Choroid plexus epithelial cell (primary cell): ENCODE results near the gene IDH2.
"Not testable (repeated sequence)": the region's sequence is repeated elsewhere in the genome, so short reads cannot be mapped to it uniquely, and the experiment has no call there.

ENCODE experiments used
- DNase-seq: peaks from one replicate; pipeline ENCODE4 v3.0.0-alpha.2; 2010; ENCODE audit warnings: low read depth
- H3K4me3 ChIP-seq: 2 replicates; pipeline ENCODE4 v1.5.1; 2011; ENCODE audit warnings: low read depth, mild to moderate bottlenecking, control low read depth, low read length, moderate library complexity
- TF ChIP-seq, protein P1 (sequence below): conservative IDR thresholded peaks from 2 replicates; pipeline ENCODE4 v1.5.1; 2011; ENCODE audit warnings: low read depth, mild to moderate bottlenecking, control low read depth, inconsistent platforms, low read length, moderate library complexity

IDH2 gene

DNA sequence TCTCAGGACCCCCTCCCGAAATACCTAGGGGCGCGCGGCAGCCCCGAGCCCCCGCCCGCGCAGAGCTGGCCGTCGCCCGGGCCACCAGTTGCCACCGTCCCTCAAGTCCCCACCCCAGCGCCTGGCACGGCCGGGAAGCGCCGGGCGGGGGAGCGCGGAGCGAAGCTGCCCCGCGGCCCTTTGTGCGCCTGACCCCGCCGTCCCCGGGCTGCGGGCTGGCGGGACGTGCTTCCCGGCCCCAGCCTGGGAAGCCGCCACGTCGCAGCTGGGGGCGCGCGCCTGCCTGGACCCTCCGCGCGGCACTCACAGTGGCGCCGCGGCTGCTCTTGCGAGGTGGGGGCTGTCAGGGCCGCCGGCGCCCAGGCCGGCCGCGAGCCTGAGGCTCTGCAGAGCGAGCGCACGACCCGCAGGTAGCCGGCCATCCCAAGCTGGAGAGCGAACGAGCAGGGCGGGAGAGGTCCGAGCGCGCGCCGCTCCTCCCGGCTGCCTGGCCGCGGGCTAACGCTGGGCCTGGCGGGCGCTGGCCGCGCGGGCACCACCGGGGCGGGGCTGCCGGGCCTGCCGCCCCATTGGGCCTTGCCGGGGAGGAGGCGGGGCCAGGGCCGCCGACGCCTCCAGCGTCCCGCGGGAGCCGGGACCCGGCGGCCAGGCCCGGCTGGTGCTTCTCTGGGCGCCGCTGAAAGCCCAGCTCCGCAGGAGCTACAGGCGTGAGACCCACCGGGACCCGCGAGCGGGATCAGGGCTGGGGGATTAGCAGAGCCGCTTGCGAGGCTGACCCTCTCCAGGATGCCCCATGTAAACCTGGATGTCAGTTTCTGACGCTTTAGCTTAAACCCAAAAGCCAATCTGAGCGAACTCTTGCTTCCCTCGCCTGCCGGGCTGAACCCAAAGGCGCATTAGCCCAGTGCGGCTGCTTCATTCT is at the start of gene IDH2:
IDH2 (minus strand) TSS at position 500 of the 922 bp plus-strand sequence; CDS start at position 422, 78 bp downstream.
- TF ChIP-seq, protein P1, sequence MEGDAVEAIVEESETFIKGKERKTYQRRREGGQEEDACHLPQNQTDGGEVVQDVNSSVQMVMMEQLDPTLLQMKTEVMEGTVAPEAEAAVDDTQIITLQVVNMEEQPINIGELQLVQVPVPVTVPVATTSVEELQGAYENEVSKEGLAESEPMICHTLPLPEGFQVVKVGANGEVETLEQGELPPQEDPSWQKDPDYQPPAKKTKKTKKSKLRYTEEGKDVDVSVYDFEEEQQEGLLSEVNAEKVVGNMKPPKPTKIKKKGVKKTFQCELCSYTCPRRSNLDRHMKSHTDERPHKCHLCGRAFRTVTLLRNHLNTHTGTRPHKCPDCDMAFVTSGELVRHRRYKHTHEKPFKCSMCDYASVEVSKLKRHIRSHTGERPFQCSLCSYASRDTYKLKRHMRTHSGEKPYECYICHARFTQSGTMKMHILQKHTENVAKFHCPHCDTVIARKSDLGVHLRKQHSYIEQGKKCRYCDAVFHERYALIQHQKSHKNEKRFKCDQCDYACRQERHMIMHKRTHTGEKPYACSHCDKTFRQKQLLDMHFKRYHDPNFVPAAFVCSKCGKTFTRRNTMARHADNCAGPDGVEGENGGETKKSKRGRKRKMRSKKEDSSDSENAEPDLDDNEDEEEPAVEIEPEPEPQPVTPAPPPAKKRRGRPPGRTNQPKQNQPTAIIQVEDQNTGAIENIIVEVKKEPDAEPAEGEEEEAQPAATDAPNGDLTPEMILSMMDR, result no peak
- H3K4me3 ChIP-seq, result peak within 1 kb of the TSS; percentile 65
- DNase-seq, result peak; percentile 72

DNA sequence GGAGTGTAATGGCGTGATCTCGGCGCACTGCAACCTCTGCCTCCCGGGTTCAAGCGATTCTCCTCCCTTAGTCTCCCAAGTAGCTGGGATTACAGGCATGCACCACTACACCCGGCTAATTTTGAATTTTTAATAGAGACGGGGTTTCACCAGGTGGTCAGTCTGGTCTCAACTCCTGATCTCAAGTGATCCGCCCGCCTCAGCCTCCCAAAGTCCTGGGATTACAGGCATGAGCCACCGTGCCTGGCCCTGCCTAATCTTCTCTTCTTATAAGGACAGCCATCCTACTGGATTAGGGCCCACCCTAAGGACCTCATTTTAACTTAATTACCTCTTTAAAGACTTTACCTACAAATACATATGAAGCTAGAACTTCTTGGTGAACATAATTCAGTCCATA is 48.3 kb upstream of the IDH2 start:
- H3K4me3 ChIP-seq, DNase-seq: not testable (repeated sequence)

DNA sequence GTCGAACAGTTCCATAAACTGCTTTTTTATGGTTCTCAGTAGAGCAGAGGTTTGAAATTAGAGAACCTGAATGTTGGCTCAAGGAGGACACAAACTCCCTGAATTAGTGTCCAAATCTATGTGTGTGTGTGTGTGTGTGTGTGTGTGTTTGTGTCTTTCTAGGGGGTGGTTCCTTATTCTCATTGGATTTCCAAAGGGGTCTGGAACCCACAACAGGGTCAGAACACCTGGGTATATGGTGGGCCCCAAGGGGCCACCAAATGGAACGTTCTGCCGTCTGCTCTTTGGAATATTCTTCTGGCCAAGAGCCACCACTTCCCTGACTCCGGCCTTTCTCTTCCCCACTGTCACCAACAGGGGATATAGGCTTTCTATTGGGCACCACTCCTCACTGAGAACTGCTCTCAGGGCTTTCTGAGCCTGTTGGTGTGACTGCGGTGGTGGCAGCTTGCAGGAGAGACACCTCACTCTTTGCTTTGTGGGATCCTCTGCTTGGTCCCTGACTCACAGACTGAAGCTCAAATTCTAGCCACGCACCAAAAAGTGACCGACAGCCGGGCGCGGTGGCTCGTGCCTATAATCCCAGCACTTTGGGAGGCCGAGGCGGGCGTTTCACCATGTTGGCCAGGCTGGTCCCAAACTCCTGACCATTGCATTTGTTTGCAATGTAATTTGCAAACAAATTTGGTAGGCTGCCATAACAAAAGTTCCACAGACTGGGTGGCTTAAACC is 47.5 kb upstream of the IDH2 start:
- H3K4me3 ChIP-seq, result no peak overlapping the region
- TF ChIP-seq, protein P1, result no peak
- no peak for DNase-seq

DNA sequence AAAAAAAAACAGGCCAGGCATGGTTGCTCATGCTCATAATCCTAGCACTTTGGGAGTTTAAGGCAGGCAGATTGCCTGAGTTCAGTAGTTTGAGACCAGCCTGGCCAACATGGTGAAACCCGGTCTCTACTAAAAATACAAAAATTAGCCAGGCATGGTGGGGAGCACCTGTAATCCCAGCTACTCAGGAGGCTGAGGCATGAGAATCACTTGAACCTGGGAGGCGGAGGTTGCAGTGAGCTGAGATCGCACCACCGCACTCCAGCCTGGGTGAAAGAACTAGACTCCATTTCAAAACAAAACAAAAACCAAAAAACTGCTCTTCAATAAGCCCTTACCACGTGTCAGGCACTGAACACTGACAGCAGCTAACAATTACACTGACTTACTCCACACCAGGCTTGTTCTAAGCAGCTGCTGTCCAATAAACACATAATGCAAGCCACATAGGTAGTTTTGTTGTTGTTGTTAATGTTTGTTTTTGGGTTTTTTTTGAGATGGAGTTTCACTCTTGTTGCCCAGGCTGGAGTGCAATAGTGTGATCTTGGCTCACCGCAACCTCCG is 44.0 kb upstream of the IDH2 start:
- not testable (repeated sequence) for H3K4me3 ChIP-seq, DNase-seq

DNA sequence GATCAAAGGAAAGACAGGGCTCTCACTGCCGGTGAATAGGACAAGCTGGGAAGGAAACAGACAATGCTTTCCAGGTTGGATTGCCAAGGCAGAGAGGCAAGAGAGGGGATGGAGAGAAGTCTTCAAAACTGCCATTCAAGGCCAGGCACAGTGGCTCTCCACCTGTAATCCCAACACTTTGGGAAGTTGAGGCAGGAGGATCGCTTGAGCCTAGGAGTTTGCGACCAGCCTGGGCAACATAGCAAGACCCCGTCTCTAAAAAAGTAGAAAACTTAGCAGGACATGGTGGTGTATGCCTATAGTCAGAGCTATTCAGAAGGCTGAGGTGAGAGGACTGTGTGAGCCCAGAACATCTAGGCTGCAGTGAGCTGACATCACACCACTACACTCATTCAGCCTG is 43.5 kb upstream of the IDH2 start:
- DNase-seq, result no peak
- TF ChIP-seq, protein P1, result no peak
- H3K4me3 ChIP-seq, result no peak overlapping the region

DNA sequence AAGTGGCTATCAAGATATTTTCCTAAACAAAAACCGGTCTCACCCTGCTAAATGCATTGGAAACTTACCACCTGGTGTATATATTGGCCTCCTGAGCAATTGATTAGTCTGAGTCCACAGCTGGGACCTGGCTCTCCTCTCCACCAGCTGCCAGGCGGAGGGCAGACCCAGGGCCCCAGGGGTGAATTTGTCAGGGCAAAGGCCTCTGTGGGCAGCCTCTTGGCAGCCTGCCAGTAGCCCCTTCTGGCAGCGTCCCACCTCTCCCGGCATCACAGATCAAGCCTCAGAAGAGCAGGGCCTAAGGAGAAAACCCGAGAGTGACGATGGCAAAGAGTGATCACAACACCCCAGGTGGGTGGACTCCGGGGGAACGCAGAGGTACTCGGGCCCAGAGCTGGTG is 43.0 kb upstream of the IDH2 start:
- DNase-seq, result no peak
- H3K4me3 ChIP-seq, result no peak overlapping the region
- TF ChIP-seq, protein P1, result no peak

DNA sequence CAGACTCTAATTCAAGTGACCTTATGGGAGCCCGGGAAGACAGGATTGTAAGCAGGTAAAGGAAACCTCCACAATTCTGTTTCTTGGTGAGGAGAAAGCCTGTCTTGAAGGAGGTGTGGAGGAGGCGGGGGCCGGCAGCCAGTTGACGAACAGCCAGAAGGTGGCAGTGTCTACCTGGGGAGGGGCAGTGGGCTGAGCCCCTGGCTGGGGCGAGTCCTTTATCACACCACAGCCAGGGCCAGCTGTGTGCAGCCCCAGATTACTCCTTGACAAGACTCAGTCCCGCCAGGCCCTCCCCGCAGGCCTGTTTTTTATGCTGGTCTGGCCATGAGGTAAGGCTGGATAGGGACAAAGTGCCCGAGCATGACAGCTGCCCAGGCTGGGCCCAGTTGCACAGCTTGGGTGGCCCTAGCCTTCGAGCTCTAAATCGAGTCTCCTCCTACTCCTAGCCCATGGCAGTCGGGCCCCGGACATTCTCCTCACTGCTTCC is 40.9 kb upstream of the IDH2 start:
- TF ChIP-seq, protein P1, result peak; percentile 75
- DNase-seq, result peak; percentile 57
- H3K4me3 ChIP-seq, result no peak overlapping the region
